Adrenal gland (tissue), 12 donors: ENCODE measurements around the gene MAP3K20. TPM values are rescaled to one million over a fixed set of nuclear protein-coding genes. Genes with fewer than 3 reads are reported as not detected.

ENCODE experiments used
- DNase-seq, 7 donors: peaks; one replicate each; pipeline ENCODE4 v3.0.0-alpha.2; 2019 to 2020
- H3K27ac ChIP-seq, 5 donors: fragments of 200-600 bp; sonication (generic) in 4 of 5; 1 replicate in 3 of 5; 2 replicates in 2 of 5; pipeline versions ENCODE4 v1.5.1 to v1.8.0; 2016 to 2020; ENCODE audit warnings: mild to moderate bottlenecking in 1 of 5
- H3K27me3 ChIP-seq: fragments of 200-600 bp; 2 replicates; pipeline ENCODE4 v1.8.0; 2021
- H3K36me3 ChIP-seq, 2 donors: fragments of 200-600 bp; replicated peaks in 1 of 2; 1 replicate in 1 of 2; 2 replicates in 1 of 2; pipeline versions ENCODE4 v1.5.1 to v1.8.0; 2018 to 2022
- H3K4me1 ChIP-seq, 2 donors: fragments of 200-600 bp; replicated peaks in 1 of 2; 1 replicate in 1 of 2; 2 replicates in 1 of 2; pipeline versions ENCODE4 v1.5.1 to v1.8.0; 2018 to 2021
- H3K4me3 ChIP-seq, 4 donors: fragments of 200-600 bp; sonication (generic) in 3 of 4; one replicate each; pipeline ENCODE4 v1.5.1; 2016 to 2018
- H3K9me3 ChIP-seq, 3 donors: fragments of 200-600 bp; sonication (generic) in 1 of 3; replicated peaks in 1 of 3; 1 replicate in 2 of 3; 2 replicates in 1 of 3; pipeline versions ENCODE4 v1.5.1 to v1.8.0; 2016 to 2021
- POLR2A ChIP-seq, 2 donors: fragments of 450-650 bp; IDR thresholded peaks; one replicate each; pipeline ENCODE4 v1.6.1; 2017; ENCODE audit warnings: antibody characterized with exemption in 2 of 2, mild to moderate bottlenecking in 2 of 2, moderate library complexity in 1 of 2
- WGBS, 4 donors: extraction: QIAGEN DNeasy Blood & Tissue Kit in 2 of 4; methylation state at CpG; one replicate each; pipeline versions ENCODE4 v1.1.5 to v1.1.7; 2013 to 2017; 5-methylcytosine and 5-hydroxymethylcytosine counted together
- intact Hi-C, 2 donors: fragments of 100-400 bp; cut with DNase I; formaldehyde crosslinking; loops; one replicate each; pipeline versions ENCODE4 v1.14.1 to v1.15.0; 2022 to 2023
- polyA plus RNA-seq, 3 donors: library from polyadenylated mRNA; stranded (reverse); fragments of 200-250 nt in 2 of 3; fragments of 350-450 nt in 1 of 3; fragmentation: Illumina TruSeq in 1 of 3; extraction: RNeasy Lipid Tissue Mini Kit (QIAGEN cat#74804) in 1 of 3; gene quantifications; one replicate each; pipeline ENCODE4 v1.2.3, GENCODE V29; 2013 to 2014
- total RNA-seq, 9 donors: library from RNA; depleted of rRNA in 4 of 9; stranded (reverse); fragments of >200 nt in 4 of 9; fragments of 120-200 nt in 1 of 9; fragmentation: NEBNext Ultra II Directional in 1 of 9; extraction: Animal tissue kit (Norgen Biotek cat#: 25700) in 1 of 9; gene quantifications; one replicate each; pipeline versions ENCODE4 v1.1.0 to v1.2.4, GENCODE V29; 2013 to 2023
- TF ChIP-seq, protein P1 (sequence below), 6 experiments: fragments of 450-650 bp in 4 of 6; fragments of 200-600 bp in 2 of 6; sonication (generic) in 1 of 6; IDR thresholded peaks; 1 replicate in 5 of 6; 2 replicates in 1 of 6; pipeline versions ENCODE4 v1.5.1 to v1.8.0; 2016 to 2021; ENCODE audit warnings: antibody characterized with exemption in 6 of 6, mild to moderate bottlenecking in 2 of 6, moderate library complexity in 1 of 6
- donor health status: healthy with polysubstance abuse.
- donor health status: Bipolar disorder and iron deficiency.
- donor health status: DM: yes; HTN: yes; CAD: no.
- donor health status: DM: no; HTN: no; CAD: no.
- donor health status: DM: no; HTN: no; CAD: no.
- donor health status: DM: yes; HTN: yes; CAD: no.

Gene MAP3K20
- total and polyA plus RNA-seq, 12 donors: 8.1 to 54.2 (median 25.4) TPM

DNA sequence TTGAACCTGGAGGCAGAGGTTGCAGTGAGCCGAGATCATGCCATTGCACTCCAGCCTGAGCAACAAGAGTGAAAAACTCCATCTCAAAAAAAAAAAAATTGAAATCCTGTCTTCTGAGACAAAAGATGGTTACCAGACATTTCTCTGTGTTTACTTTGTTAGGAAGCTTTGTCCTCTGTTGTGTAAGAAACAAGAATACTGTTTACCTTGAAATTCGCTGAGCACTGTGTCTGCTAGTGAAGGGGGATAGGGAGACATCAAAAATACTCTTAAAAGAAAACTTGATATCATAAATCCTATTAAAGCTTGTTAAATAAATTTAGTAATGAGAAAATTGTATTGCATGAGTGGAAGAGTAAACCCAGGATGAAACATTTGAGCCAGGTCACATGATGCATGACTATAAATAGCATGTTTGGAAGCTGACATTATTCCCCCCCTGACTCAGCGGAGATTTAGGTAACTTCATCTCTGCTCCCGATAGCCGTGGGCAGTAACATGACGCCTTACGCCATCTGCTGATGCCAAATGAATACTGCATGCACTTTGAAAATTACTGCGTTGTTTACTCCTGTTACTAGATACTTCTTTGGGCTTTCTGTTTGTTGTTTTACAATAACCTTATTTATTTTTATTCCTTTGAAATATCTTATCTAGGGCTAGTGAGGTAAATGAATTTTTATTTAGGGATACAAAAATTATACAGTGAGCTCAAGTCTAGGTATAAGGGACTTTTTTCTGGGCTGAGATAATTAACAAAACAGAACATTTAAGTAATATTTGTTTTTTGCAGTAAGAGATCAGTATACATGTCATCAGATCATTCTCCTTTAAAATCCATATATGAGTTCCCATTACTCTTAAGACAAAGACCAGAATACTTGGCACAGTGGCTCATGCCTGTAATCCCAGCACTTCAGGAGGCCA lies 134.9 kb downstream of the MAP3K20 start:
- Histone ChIP-seq H3K4me3 (peak overlapping the region in 1 of 4 donors; percentile 8), H3K4me1 (peaks cover 4 to 7% of the 10 kb centered on the region in 2 donors), H3K27me3 (no peaks in the 10 kb centered on the region), H3K27ac (peak overlapping the region in 2 of 5 donors; percentile 11 to 48), H3K36me3 (no peaks in the 10 kb centered on the region), H3K9me3 (no peaks in the 10 kb centered on the region)
- WGBS, 4 donors: 13 to 19% (median 17%) methylated on average over 8 of the region's 8 CpGs
- peak in 1 of 2 donors; percentile 6 for TF ChIP-seq POLR2A (IDR thresholded peaks at IDR 0.05)
- TF ChIP-seq, protein P1, sequence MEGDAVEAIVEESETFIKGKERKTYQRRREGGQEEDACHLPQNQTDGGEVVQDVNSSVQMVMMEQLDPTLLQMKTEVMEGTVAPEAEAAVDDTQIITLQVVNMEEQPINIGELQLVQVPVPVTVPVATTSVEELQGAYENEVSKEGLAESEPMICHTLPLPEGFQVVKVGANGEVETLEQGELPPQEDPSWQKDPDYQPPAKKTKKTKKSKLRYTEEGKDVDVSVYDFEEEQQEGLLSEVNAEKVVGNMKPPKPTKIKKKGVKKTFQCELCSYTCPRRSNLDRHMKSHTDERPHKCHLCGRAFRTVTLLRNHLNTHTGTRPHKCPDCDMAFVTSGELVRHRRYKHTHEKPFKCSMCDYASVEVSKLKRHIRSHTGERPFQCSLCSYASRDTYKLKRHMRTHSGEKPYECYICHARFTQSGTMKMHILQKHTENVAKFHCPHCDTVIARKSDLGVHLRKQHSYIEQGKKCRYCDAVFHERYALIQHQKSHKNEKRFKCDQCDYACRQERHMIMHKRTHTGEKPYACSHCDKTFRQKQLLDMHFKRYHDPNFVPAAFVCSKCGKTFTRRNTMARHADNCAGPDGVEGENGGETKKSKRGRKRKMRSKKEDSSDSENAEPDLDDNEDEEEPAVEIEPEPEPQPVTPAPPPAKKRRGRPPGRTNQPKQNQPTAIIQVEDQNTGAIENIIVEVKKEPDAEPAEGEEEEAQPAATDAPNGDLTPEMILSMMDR (IDR thresholded peaks at IDR 0.05): peak; percentile 67 to 97 (median 95)
- intact Hi-C loops: loop anchor here (2.0 to 10.0 kb wide), 4 partner anchors 183 to 406 kb away; no protein-coding TSS in a partner anchor
- peak; percentile 77 to 92 (median 85) for DNase-seq

DNA sequence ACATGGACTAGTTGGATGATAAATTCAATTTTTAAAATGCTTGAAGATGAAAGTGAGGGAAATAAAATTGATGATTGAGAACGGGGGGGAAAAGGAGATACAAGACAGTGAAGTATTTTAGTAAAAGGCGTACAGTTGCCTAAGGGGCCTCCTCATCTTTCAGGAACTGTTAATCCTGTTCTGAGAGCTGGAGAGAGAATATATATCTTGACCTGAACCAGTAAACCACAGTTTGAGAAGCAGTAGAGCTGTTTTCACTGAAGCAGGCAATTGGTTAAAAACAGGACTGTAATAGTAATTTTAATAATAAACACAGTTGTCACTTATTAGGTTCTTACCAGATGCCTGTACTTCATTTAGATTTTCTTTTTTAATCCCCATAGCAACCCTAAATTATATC lies 137.5 kb downstream of the MAP3K20 start:
- WGBS, 4 donors: 91 to 95% (median 93%) methylated on average over 2 of the region's 2 CpGs
- no peaks in the 10 kb centered on the region for H3K27me3 ChIP-seq
- no peaks in the 10 kb centered on the region for H3K9me3 ChIP-seq
- no peak for DNase-seq
- TF ChIP-seq, protein P1 (IDR thresholded peaks at IDR 0.05): no peak
- no peak for TF ChIP-seq POLR2A (IDR thresholded peaks at IDR 0.05)
- no peak overlapping the region for H3K27ac ChIP-seq
- no peak overlapping the region for H3K4me3 ChIP-seq
- intact Hi-C loops: loop anchor here (5.0 to 10.0 kb wide), 3 partner anchors 186 to 408 kb away; no protein-coding TSS in a partner anchor
- peaks cover 4 to 7% of the 10 kb centered on the region in 2 donors for H3K4me1 ChIP-seq
- no peaks in the 10 kb centered on the region for H3K36me3 ChIP-seq

DNA sequence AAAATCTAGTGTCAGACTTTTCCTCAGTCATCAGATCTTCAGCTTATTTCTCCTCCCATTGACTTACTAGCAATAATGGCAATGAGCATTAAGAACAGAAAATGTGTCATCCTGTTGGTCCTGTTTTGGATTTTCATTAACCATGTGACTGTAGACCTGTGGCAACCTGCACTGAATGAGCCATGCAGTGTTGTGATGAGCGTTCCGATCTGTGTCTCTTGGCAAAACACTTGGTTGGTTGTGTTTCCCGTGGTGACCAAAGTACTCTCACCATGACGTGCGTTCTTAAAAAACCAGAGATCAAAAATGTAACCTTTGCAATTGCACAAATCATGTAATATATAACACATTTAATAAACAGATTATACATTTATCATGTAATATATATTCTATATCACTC lies 138.6 kb downstream of the MAP3K20 start:
- Histone ChIP-seq H3K27me3 (no peaks in the 10 kb centered on the region), H3K9me3 (no peaks in the 10 kb centered on the region), H3K27ac (no peak overlapping the region), H3K4me1 (peaks cover 4 to 7% of the 10 kb centered on the region in 2 donors), H3K36me3 (no peaks in the 10 kb centered on the region), H3K4me3 (no peak overlapping the region)
- no peak for DNase-seq
- intact Hi-C loops: loop anchor here (5.0 to 10.0 kb wide), 3 partner anchors 187 to 409 kb away; no protein-coding TSS in a partner anchor
- TF ChIP-seq POLR2A (IDR thresholded peaks at IDR 0.05): no peak
- TF ChIP-seq, protein P1 (IDR thresholded peaks at IDR 0.05): no peak
- WGBS, 4 donors: 86 to 97% (median 95%) methylated on average over 5 of the region's 5 CpGs

DNA sequence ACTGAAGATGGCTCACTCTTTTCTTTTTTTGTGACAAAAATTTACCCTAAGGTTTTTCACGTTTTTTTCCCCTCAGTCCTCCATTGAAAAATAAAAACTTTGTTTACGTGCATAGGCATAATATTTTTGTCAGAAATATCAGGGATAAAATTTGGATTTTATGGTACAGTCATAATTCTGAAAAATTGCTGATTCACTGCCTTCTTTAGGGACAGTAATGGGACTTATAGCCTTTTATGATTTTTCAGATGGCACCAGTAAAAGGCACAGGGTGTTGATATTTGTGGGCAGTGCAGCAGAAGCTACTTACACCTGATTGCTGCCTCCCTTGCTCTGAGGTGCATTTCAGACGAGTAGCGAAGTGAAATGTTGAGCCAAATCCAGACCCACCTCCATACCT lies 139.7 kb downstream of the MAP3K20 start:
- H3K27me3 ChIP-seq: no peaks in the 10 kb centered on the region
- no peak overlapping the region for H3K4me3 ChIP-seq
- no peaks in the 10 kb centered on the region for H3K36me3 ChIP-seq
- intact Hi-C loops: loop anchor here in 1 of 2 donors (10.0 kb wide), 1 partner anchor 411 kb away; no protein-coding TSS in a partner anchor
- H3K4me1 ChIP-seq: peaks cover 1 to 2% of the 10 kb centered on the region in 2 donors
- H3K27ac ChIP-seq: no peak overlapping the region
- no peak for DNase-seq
- H3K9me3 ChIP-seq: no peaks in the 10 kb centered on the region
- WGBS, 4 donors: 94 to 98% (median 95%) methylated on average over 4 of the region's 4 CpGs
- TF ChIP-seq, protein P1 (IDR thresholded peaks at IDR 0.05): no peak
- no peak for TF ChIP-seq POLR2A (IDR thresholded peaks at IDR 0.05)
